Lung microvascular endothelial cell (primary cell): ENCODE results near the gene MPG. TPM values are rescaled to one million over a fixed set of nuclear protein-coding genes. Genes with fewer than 3 reads are reported as not detected.
A peak's percentile ranks its signal among the peaks of the same experiment; 100 is the strongest.
"Not testable (repeated sequence)": the region's sequence is repeated elsewhere in the genome, so short reads cannot be mapped to it uniquely, and the experiment has no call there.

ENCODE experiments used
- DNase-seq, 2 donors: peaks; one replicate each; pipeline versions ENCODE4 v3.0.0 to v3.0.0-alpha.2; 2010; ENCODE audit warnings: low read depth in 2 of 2
- total RNA-seq: library from RNA; depleted of rRNA; stranded (reverse); fragments of >200 nt; gene quantifications from 2 replicates; pipeline ENCODE4 v1.2.1, GENCODE V29; 2014

MPG gene
- 186 and 202 TPM in 2 replicates for total RNA-seq

- DNase-seq = peak; percentile 83 to 87
Observed at GRCh38 chr16:77807-78443, at the start of gene MPG. Gene MPG (plus strand): TSS chr16:78225. CDS start chr16:78310, 85 bp downstream.

GRCh38 chr16:30627-31026, 47.4 kb upstream of the MPG start:
- DNase-seq = not testable (repeated sequence)

- not testable (repeated sequence) for DNase-seq
Observed at GRCh38 chr16:33154-33876, 44.7 kb upstream of the MPG start.

- no peak for DNase-seq
Observed at GRCh38 chr16:33877-34647, 44.0 kb upstream of the MPG start.

- no peak for DNase-seq
Observed at GRCh38 chr16:34648-34987, 43.4 kb upstream of the MPG start.

GRCh38 chr16:35011-35677, 42.9 kb upstream of the MPG start:
- no peak for DNase-seq

GRCh38 chr16:35678-36305, 42.2 kb upstream of the MPG start:
- no peak for DNase-seq

GRCh38 chr16:36336-36984, 41.6 kb upstream of the MPG start:
- no peak for DNase-seq

- DNase-seq = no peak
Observed at GRCh38 chr16:37511-37910, 40.5 kb upstream of the MPG start.

- DNase-seq = not testable (repeated sequence)
Observed at GRCh38 chr16:38206-38605, 39.8 kb upstream of the MPG start.

- DNase-seq = no peak
Observed at GRCh38 chr16:38941-39892, 38.8 kb upstream of the MPG start.

GRCh38 chr16:41439-42068, 36.5 kb upstream of the MPG start:
- DNase-seq = no peak

- no peak for DNase-seq
Observed at GRCh38 chr16:42069-42457, 36.0 kb upstream of the MPG start.

GRCh38 chr16:42691-43090, 35.3 kb upstream of the MPG start:
- DNase-seq = peak in 1 of 2 donors; percentile 18

GRCh38 chr16:43294-43693, 34.7 kb upstream of the MPG start:
- no peak for DNase-seq

- DNase-seq = no peak
Observed at GRCh38 chr16:44655-45054, 33.4 kb upstream of the MPG start.

GRCh38 chr16:45454-45853, 32.6 kb upstream of the MPG start:
- DNase-seq = no peak

GRCh38 chr16:46510-46909, 31.5 kb upstream of the MPG start:
- not testable (repeated sequence) for DNase-seq

- DNase-seq = no peak
Observed at GRCh38 chr16:47234-47633, 30.8 kb upstream of the MPG start.
